ENCODE measurements around the gene RCSD1.

The RCSD1 gene

GRCh38 chr1:167669209-167670124, 39.4 kb downstream of the RCSD1 start:
- DNase-seq = no peak

GRCh38 chr1:167670563-167670962, 40.5 kb downstream of the RCSD1 start:
- no peak for DNase-seq

- no peak for DNase-seq
Observed at GRCh38 chr1:167671727-167672511, 41.9 kb downstream of the RCSD1 start.

GRCh38 chr1:167672831-167673230, 42.8 kb downstream of the RCSD1 start:
- no peak for DNase-seq

- no peak for DNase-seq
Observed at GRCh38 chr1:167673265-167673664, 43.2 kb downstream of the RCSD1 start.

GRCh38 chr1:167674156-167674555, 44.1 kb downstream of the RCSD1 start:
- no peak for DNase-seq

- no peak for DNase-seq
Observed at GRCh38 chr1:167675440-167675839, 45.4 kb downstream of the RCSD1 start.

- DNase-seq = no peak
Observed at GRCh38 chr1:167676205-167676915, 46.3 kb downstream of the RCSD1 start.

GRCh38 chr1:167676916-167677848, 47.1 kb downstream of the RCSD1 start:
- DNase-seq = no peak

- DNase-seq = no peak
Observed at GRCh38 chr1:167678422-167678821, 48.4 kb downstream of the RCSD1 start.

GRCh38 chr1:167678838-167679237, 48.8 kb downstream of the RCSD1 start:
- DNase-seq = no peak

GRCh38 chr1:167679714-167680113, 49.7 kb downstream of the RCSD1 start:
- no peak for DNase-seq

GRCh38 chr1:167681024-167681423, 51.0 kb downstream of the RCSD1 start:
- no peak for DNase-seq

GRCh38 chr1:167681451-167682098, 51.5 kb downstream of the RCSD1 start:
- no peak for DNase-seq

GRCh38 chr1:167683226-167683625, 53.2 kb downstream of the RCSD1 start:
- DNase-seq = no peak

- DNase-seq = no peak
Observed at GRCh38 chr1:167683641-167684502, 53.8 kb downstream of the RCSD1 start.

- no peak for DNase-seq
Observed at GRCh38 chr1:167685844-167686243, 55.8 kb downstream of the RCSD1 start.

GRCh38 chr1:167687919-167688519, 58.0 kb downstream of the RCSD1 start:
- DNase-seq = peak; percentile 79 to 82

GRCh38 chr1:167689567-167689920, 59.5 kb downstream of the RCSD1 start:
- DNase-seq = no peak

- DNase-seq = no peak
Observed at GRCh38 chr1:167690053-167690452, 60.0 kb downstream of the RCSD1 start.

All from activated CD4-positive, alpha-beta T cell treated with anti-CD3 and anti-CD28 coated beads, Interleukin-2, amount 50 U/mL, for 4 hours (primary cell).